GM11168 (cell line): ENCODE data around the gene TM6SF1.
"Not testable (repeated sequence)": the region's sequence is repeated elsewhere in the genome, so short reads cannot be mapped to it uniquely, and the experiment has no call there.

Experiments used
- in situ Hi-C: fragments of 300-500 bp; cut with MboI; formaldehyde crosslinking; loops from one replicate; pipeline ENCODE4 v1.12.0; 2022; ENCODE audit warnings: low sequenced_read_pairs; ENCODE audit not compliant: unreplicated experiment

The TM6SF1 gene

GRCh38 chr15:83166830-83167229, 59.4 kb downstream of the TM6SF1 start:
- in situ Hi-C loops: no loop called here

DNA sequence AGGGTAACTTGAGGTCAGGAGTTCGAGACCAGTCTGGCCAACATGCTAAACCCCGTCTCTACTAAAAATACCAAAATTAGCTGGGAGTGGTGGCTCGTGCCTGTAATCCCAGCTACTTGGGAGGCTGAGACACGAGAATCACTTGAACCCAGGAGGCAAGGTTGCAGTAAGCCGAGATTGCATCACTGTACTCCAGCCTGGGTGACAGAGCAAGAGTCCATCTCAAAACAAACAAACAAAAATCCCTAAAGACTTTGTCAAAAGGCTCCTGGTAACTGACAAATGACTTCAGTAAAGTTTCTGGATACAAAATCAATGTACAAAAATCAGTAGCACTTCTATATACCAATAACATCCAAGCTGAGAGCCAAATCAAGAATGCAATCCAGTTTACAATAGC, 62.1 kb downstream of the TM6SF1 start:
- in situ Hi-C loops: not testable (repeated sequence)

GRCh38 chr15:83170474-83171165, 63.2 kb downstream of the TM6SF1 start:
- in situ Hi-C loops: no loop called here

GRCh38 chr15:83174891-83175290, 67.4 kb downstream of the TM6SF1 start:
- in situ Hi-C loops: no loop called here

DNA sequence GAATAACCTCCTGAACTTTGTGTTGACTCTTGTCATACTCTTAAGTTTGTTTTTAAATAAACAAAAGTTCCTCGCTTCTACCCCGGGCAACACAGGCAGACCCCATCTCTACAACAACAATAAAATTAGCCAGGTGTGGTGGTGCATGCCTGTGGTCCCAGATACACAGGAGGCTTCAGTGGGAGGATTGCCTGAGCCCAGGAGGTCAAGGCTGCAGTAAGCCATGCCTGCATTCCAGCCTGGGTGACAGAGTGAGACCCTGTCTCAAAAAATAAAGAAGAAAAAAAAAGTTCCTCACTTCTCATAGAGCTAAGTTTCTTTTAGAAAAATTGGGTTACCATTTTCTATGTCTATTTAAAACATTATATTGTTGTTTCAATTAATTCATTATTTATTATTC, 70.9 kb downstream of the TM6SF1 start:
- in situ Hi-C loops: no loop called here

GRCh38 chr15:83178869-83179325, 71.5 kb downstream of the TM6SF1 start:
- in situ Hi-C loops: no loop called here

- in situ Hi-C loops: no loop called here
Measured at GRCh38 chr15:83185561-83185960, 78.1 kb downstream of the TM6SF1 start.
